Erythroblast (primary cell): ENCODE data around the gene C1orf74.

Experiments used
- GATA1 ChIP-seq: IDR thresholded peaks from 2 replicates; pipeline ENCODE4 v1.6.1; 2011; ENCODE audit warnings: low read depth, mild to moderate bottlenecking, control low read depth, low read length, moderate library complexity
- POLR2A ChIP-seq: IDR thresholded peaks from 2 replicates; pipeline ENCODE4 v1.6.1; 2011; ENCODE audit warnings: mild to moderate bottlenecking, low read length

- TF ChIP-seq POLR2A (no peak), GATA1 (no peak)
Observed at GRCh38 chr1:209767706-209768105, 16.7 kb downstream of the C1orf74 start.
